Hepatocyte (in vitro differentiated cells): ENCODE results near the gene RPS14. TPM values are rescaled to one million over a fixed set of nuclear protein-coding genes. Genes with fewer than 3 reads are reported as not detected.
"Not testable (repeated sequence)": the region's sequence is repeated elsewhere in the genome, so short reads cannot be mapped to it uniquely, and the experiment has no call there.

ENCODE experiments used
- DNase-seq: peaks from one replicate; pipeline ENCODE4 v3.0.0-alpha.2; 2016; ENCODE audit warnings: low spot score
- H2AFZ ChIP-seq: fragments of 200-600 bp; sonication (generic); 2 replicates; pipeline ENCODE4 v1.6.0; 2016; ENCODE audit warnings: antibody characterized with exemption, mild to moderate bottlenecking
- H3K27ac ChIP-seq: fragments of 200-600 bp; sonication (generic); 2 replicates; pipeline ENCODE4 v1.5.1; 2016; ENCODE audit warnings: mild to moderate bottlenecking
- H3K27me3 ChIP-seq: fragments of 200-600 bp; sonication (generic); 2 replicates; pipeline ENCODE4 v1.6.1; 2016
- H3K36me3 ChIP-seq: fragments of 200-600 bp; sonication (generic); replicated peaks from 2 replicates; pipeline ENCODE4 v1.5.1; 2016; ENCODE audit warnings: low read depth; ENCODE audit not compliant: insufficient read depth
- H3K4me1 ChIP-seq: fragments of 200-600 bp; sonication (generic); 2 replicates; pipeline ENCODE4 v1.5.1; 2016; ENCODE audit warnings: mild to moderate bottlenecking, moderate library complexity; ENCODE audit not compliant: insufficient read depth
- H3K4me2 ChIP-seq: fragments of 200-600 bp; sonication (generic); 2 replicates; pipeline ENCODE4 v1.6.0; 2016
- H3K4me3 ChIP-seq: fragments of 200-600 bp; sonication (generic); 2 replicates; pipeline ENCODE4 v1.5.1; 2016; ENCODE audit warnings: mild to moderate bottlenecking
- H3K79me2 ChIP-seq: fragments of 200-600 bp; sonication (generic); 2 replicates; pipeline ENCODE4 v1.6.0; 2017; ENCODE audit warnings: mild to moderate bottlenecking
- H3K9me2 ChIP-seq: fragments of 200-600 bp; sonication (generic); replicated peaks from 2 replicates; pipeline ENCODE4 v1.6.0; 2017; ENCODE audit warnings: mild to moderate bottlenecking; ENCODE audit not compliant: insufficient read depth
- H3K9me3 ChIP-seq: fragments of 200-600 bp; sonication (generic); 2 replicates; pipeline ENCODE4 v1.5.1; 2016; ENCODE audit warnings: low read depth, mild to moderate bottlenecking
- H4K20me1 ChIP-seq: fragments of 200-600 bp; sonication (generic); 2 replicates; pipeline ENCODE4 v1.6.0; 2016; ENCODE audit warnings: mild to moderate bottlenecking; ENCODE audit not compliant: insufficient read depth, poor library complexity, severe bottlenecking
- EZH2 ChIP-seq: fragments of 200-600 bp; sonication (generic); IDR thresholded peaks from 2 replicates; pipeline ENCODE4 v1.6.1; 2016; ENCODE audit warnings: antibody characterized with exemption, mild to moderate bottlenecking, borderline replicate concordance
- EZH2phosphoT487 ChIP-seq: fragments of 200-600 bp; sonication (generic); IDR thresholded peaks from one replicate; pipeline ENCODE4 v1.6.1; 2018; ENCODE audit warnings: antibody characterized with exemption, mild to moderate bottlenecking, low read depth, moderate library complexity; ENCODE audit not compliant: unreplicated experiment, severe bottlenecking
- WGBS: methylation state at CpG from one replicate; pipeline ENCODE4 v1.1.6; 2016; ENCODE audit warnings: low lambda C conversion rate; ENCODE audit errors: missing lambda C conversion rate; 5-methylcytosine and 5-hydroxymethylcytosine counted together
- polyA plus RNA-seq: library from polyadenylated mRNA; unstranded; fragments of >200 nt; fragmentation: Nextera tagmentation; extraction: Ambion mirVana; gene quantifications from 2 replicates; pipeline ENCODE4 v1.2.1, GENCODE V29; 2016
- total RNA-seq: library from RNA; depleted of rRNA; stranded (reverse); fragments of >200 nt; gene quantifications from 2 replicates; pipeline ENCODE4 v1.2.3, GENCODE V29; 2014
- TF ChIP-seq, protein P1 (sequence below): fragments of 200-600 bp; sonication (generic); IDR thresholded peaks from 2 replicates; pipeline ENCODE4 v1.5.1; 2016; ENCODE audit warnings: antibody characterized with exemption, mild to moderate bottlenecking; ENCODE audit not compliant: poor library complexity

Gene RPS14
- total and polyA plus RNA-seq, 2 experiments from 2014 or later: 1,067 to 2,319 TPM

DNA sequence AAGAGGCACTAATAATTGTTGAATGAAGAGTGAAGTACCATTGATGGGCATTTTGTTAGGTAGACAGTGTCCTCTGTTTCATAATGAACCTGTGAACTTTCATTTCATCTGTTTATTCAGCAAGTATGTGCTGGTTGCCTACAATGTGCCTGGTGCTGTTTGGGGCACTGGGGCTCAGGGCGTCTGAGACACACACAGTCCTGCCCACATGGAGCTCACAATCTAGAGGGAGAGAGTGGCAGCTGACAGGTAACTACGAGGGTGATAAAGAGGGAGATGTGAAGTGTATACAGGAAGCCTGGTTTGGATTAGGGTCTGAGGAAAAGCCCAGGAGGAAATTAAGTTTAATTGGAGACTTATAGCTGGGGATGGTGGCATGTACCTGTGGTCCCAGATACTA lies 29.9 kb upstream of the RPS14 start:
- Histone ChIP-seq H3K27ac (no peak overlapping the region), H3K4me3 (no peak overlapping the region), H3K4me1 (no peaks in the 10 kb centered on the region), H3K27me3 (no peaks in the 10 kb centered on the region), H4K20me1 (no peaks in the 10 kb centered on the region), H3K79me2 (no peaks in the 10 kb centered on the region), H3K9me2 (no peaks in the 10 kb centered on the region), H2AFZ (no peak overlapping the region), H3K9me3 (no peaks in the 10 kb centered on the region), H3K4me2 (no peak overlapping the region), H3K36me3 (no peaks in the 10 kb centered on the region)
- no peak for DNase-seq
- TF ChIP-seq, protein P1, sequence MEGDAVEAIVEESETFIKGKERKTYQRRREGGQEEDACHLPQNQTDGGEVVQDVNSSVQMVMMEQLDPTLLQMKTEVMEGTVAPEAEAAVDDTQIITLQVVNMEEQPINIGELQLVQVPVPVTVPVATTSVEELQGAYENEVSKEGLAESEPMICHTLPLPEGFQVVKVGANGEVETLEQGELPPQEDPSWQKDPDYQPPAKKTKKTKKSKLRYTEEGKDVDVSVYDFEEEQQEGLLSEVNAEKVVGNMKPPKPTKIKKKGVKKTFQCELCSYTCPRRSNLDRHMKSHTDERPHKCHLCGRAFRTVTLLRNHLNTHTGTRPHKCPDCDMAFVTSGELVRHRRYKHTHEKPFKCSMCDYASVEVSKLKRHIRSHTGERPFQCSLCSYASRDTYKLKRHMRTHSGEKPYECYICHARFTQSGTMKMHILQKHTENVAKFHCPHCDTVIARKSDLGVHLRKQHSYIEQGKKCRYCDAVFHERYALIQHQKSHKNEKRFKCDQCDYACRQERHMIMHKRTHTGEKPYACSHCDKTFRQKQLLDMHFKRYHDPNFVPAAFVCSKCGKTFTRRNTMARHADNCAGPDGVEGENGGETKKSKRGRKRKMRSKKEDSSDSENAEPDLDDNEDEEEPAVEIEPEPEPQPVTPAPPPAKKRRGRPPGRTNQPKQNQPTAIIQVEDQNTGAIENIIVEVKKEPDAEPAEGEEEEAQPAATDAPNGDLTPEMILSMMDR: no peak
- no peak for TF ChIP-seq EZH2phosphoT487
- no peak for TF ChIP-seq EZH2
- 75% methylated on average over 2 of the region's 2 CpGs for WGBS

DNA sequence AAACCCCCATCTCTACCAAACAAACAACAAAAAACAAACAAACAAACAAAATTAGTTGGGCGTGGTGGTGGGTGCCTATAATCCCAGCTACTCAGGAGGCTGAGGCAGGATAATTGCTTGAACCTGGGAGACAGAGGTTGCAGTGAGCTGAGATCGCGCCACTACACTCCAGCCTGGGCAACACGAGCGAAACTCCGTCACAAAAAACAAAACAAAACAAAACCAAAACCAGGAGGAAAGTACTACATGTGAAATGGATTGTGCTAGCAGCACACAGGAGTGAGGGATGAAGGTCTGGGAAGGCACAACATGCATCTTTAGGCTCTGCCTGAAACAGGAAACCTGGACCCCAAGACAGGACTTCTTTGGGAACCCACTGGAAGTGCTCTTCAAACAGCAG lies 27.0 kb upstream of the RPS14 start:
- H2AFZ ChIP-seq, H4K20me1 ChIP-seq, H3K9me2 ChIP-seq, H3K4me3 ChIP-seq, H3K27me3 ChIP-seq, H3K4me2 ChIP-seq, H3K9me3 ChIP-seq, H3K36me3 ChIP-seq, H3K4me1 ChIP-seq, H3K27ac ChIP-seq, H3K79me2 ChIP-seq, DNase-seq: not testable (repeated sequence)
- 94% methylated on average over 6 of the region's 6 CpGs for WGBS

DNA sequence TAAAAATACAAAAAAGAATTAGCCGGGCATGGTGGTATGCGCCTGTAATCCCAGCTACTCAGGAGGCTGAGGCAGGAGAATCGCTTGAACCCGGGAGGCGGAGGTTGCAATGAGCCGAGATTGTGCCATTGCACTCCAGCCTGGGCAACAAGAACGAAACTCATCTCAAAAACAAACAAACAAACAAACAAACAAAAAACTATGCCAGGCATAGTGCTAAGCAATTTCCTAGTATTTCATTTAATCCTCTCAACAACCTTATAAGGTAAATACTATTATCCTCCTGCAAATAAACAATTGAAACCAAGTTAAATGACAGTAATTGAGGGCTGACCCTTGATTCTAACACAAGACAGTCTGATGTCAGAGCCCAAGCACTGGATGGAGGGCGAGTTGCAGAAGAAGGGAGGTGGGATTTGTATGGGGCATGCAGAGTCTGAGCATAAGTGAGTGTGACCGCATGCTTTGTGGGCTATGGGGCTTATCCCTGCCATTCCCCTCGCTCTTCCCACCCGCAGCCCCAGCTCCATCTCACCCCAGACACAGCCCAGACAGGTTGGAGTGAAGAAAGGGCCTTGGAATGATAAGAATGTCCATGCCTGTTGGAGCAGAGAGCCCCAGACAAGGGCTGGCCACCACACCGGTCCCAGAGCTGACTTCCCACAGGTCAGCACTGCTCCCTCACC lies 24.3 kb upstream of the RPS14 start:
- H3K79me2 ChIP-seq: no peaks in the 10 kb centered on the region
- H3K27me3 ChIP-seq: no peaks in the 10 kb centered on the region
- H3K36me3 ChIP-seq: no peaks in the 10 kb centered on the region
- no peak overlapping the region for H2AFZ ChIP-seq
- H3K4me3 ChIP-seq: no peak overlapping the region
- 71% methylated on average over 12 of the region's 12 CpGs for WGBS
- H3K9me2 ChIP-seq: no peaks in the 10 kb centered on the region
- peak overlapping the region; percentile 63 for H3K27ac ChIP-seq
- peak; percentile 56 for DNase-seq
- H3K9me3 ChIP-seq: no peaks in the 10 kb centered on the region
- H3K4me1 ChIP-seq: peaks cover 10% of the 10 kb centered on the region
- TF ChIP-seq EZH2 (no peak), EZH2phosphoT487 (no peak)
- TF ChIP-seq, protein P1: no peak
- no peak overlapping the region for H3K4me2 ChIP-seq
- H4K20me1 ChIP-seq: no peaks in the 10 kb centered on the region

DNA sequence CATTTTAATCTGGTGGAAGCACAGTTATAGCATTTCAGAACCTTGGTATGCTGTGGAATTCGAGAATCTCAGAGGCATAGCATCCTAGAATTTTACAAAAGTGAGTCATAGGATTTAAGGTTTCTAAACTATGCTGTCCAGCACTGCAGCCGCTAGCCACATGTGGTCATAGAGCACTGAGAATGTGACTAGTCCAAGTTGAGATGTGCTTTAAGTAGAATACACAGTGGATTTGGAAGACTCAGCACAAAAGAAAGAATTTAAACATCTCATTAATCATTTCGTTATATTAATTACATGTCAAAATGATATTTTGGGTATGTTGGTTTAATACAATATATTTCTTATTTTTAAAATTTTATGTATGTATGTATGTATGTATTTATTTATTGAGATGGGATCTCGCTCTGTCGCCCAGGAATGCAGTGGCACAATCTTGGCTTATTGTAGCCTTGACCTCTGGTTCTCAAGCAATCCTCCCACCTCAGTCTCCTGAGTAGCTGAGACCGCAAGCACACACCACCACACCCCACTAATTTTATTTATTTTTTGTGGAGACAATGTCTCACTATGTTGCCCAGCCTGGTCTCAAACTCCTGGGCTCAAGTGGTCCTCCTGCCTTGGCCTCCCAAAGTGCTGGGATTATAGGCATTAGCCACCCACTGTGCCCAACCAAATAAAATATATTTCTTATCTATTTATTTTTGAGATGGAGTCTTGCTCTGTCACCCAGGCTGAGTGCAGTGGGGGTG lies 20.4 kb upstream of the RPS14 start:
- Histone ChIP-seq H2AFZ (no peak overlapping the region), H3K9me2 (no peaks in the 10 kb centered on the region), H3K79me2 (no peaks in the 10 kb centered on the region), H3K9me3 (no peaks in the 10 kb centered on the region), H3K27me3 (no peaks in the 10 kb centered on the region), H3K4me1 (peaks cover 10% of the 10 kb centered on the region), H3K4me2 (no peak overlapping the region), H3K27ac (no peak overlapping the region), H4K20me1 (no peaks in the 10 kb centered on the region), H3K36me3 (no peaks in the 10 kb centered on the region), H3K4me3 (no peak overlapping the region)
- 71% methylated on average over 6 of the region's 6 CpGs for WGBS
- TF ChIP-seq EZH2 (no peak), EZH2phosphoT487 (no peak)
- TF ChIP-seq, protein P1: no peak
- DNase-seq: peak; percentile 46
